ENCODE data around the gene TRDN.
"Not testable (repeated sequence)": the region's sequence is repeated elsewhere in the genome, so short reads cannot be mapped to it uniquely, and the experiment has no call there.

The TRDN gene

GRCh38 chr6:123629258-123629941, 7.3 kb downstream of the TRDN start:
- no peak for DNase-seq

- no peak for DNase-seq
Observed at GRCh38 chr6:123625696-123626095, 11.1 kb downstream of the TRDN start.

DNA sequence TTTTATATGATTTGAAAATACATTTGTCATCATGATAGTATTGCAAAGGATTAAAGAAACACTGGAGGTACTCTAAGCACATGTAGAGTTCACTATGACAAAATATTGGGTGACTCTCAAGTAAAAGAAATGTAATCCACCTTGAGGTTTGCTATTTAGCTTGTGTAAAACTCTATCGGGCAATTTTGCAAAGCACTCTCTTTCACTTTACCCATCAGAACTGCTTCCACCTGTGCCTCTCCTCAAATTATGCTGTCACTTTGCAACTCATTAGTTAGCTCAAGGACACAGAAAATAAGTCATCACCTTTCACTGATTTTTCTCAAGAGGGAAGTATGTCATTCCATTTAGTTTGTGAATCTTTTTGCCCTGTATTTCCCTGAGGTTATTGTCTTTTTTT, 14.0 kb downstream of the TRDN start:
- no peak for DNase-seq

GRCh38 chr6:123619156-123619555, 17.6 kb downstream of the TRDN start:
- no peak for DNase-seq

DNA sequence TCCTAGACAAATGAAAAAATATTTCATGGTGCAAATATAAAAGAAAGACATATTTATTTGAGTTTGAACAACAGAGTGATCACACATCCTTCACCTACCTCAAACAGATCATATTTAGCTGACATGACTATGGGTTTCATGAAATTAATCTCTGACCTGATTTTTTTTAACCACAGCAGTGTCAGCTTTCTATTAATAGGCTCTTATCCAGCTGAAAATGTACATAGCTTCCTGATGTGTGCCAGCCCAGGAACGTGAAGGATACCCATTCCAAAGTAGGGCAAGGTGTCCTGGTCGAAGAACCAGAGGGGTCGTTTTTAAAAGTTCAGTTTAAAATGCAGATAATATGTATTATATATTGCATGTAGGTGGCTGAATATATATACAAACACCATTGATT, 19.8 kb downstream of the TRDN start:
- no peak for DNase-seq

GRCh38 chr6:123616016-123616415, 20.7 kb downstream of the TRDN start:
- DNase-seq: no peak

- DNase-seq: no peak
Observed at GRCh38 chr6:123610779-123611178, 26.0 kb downstream of the TRDN start.

GRCh38 chr6:123604067-123604466, 32.7 kb downstream of the TRDN start:
- no peak for DNase-seq

GRCh38 chr6:123598011-123598410, 38.7 kb downstream of the TRDN start:
- DNase-seq: no peak

DNA sequence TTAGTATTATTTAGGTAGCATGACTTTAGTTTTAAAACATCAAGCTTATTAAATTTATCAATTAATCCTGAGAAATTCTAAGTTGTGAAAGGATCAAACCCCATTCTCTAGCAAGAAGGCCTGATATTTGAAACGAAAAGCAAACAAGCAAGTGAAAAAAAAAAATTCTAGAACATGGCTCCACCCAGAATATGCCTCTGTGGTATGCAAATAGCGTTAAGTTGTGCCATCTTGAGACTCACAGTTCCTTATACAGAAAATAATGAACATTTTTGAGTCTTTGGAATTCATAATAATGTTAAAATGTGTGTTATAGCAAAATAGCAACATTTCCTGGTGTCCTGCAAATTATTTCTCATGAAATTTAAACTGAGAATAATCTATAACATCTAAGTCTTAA, 42.0 kb downstream of the TRDN start:
- no peak for DNase-seq

DNA sequence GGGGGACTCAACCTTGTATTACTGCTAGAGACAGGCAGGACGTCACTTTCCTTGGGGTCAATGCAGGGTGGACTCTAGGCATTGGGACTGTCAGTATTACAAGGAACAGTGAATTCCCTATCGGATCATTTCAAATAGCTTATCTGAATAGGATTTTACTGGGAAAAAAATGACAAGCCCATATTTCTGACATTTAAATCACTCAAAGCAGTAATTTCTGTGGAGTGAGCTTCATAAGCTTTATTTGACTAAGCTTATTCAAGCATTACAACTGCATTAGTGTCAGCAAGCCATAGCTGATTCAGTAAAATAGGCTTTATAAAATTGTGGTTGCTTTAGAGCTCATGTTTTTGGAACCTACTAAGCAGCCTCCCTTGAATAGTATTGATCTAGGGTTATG, 44.3 kb downstream of the TRDN start:
- DNase-seq: no peak

- DNase-seq: no peak
Observed at GRCh38 chr6:123589973-123590372, 46.8 kb downstream of the TRDN start.

- DNase-seq: no peak
Observed at GRCh38 chr6:123589317-123589716, 47.4 kb downstream of the TRDN start.

DNA sequence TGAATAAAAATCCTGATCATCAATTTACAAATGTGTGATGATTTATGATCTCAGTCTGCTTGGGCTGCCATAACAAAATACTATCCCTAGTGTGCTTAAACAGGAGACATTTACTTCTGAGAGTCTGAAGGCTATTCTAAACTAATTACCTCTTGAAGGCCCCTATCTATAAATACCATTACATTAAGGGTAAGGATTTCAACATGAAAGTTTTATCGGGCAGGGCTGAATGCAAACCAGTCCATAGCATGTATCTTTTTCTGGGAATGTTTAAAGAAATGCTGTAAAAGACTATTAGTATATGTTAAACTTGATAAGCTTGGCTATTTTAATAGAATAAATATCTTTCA, 48.2 kb downstream of the TRDN start:
- DNase-seq: no peak

DNA sequence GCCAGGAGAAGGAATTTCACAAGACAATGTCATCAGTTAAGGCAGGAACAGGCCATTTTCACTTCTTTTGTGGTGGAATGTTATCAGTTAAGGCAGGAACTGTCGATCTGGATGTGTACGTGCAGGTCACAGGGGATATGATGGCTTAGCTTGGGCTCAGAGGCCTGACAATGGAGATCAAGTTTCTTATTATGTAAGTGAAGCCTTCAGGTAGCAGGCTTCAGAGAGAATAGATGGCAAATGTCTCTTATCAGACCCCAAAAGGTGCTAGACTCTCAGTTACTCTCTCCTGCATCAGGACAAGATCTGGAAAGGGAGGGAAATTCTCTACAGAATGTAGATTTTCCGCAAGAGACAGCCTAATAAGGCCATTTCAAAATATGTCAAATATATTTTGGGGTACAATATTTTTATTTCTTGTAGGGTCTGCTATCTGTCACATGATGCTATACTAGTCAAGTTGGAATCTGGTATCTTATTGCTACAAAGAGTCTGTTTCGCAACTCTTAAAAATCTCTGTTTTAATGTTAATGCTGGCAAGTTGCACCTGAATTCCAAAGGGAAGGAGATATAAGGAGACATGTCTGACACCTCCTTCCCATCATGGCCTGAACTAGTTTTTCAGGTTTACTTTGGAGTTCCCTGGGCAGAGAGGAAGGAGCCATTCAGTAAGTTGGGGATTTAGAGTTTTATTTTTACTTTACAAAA, 48.8 kb downstream of the TRDN start:
- DNase-seq: no peak

- DNase-seq: not testable (repeated sequence)
Observed at GRCh38 chr6:123587407-123587806, 49.3 kb downstream of the TRDN start.

- DNase-seq: no peak
Observed at GRCh38 chr6:123580331-123580730, 56.4 kb downstream of the TRDN start.

GRCh38 chr6:123575188-123575587, 61.6 kb downstream of the TRDN start:
- DNase-seq: no peak

- DNase-seq: no peak
Observed at GRCh38 chr6:123570813-123571684, 65.7 kb downstream of the TRDN start.

DNA sequence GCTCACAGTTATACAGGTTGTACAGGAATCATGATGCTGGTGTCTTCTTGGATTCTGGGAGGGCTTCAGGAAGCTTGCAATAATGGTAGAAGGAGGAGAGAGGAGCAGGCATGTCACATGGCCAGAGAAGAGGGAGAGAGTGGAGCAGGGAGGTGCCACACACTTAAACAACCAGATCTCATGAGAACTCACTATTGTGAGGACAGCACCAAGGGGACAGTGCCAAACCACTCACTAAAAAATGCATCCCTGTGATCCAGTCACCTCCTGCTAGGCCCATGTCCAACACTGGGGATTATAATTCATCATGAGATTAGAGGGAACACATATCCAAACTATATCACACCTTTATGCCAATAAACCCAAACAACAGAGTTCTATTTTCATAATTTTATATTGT, 67.2 kb downstream of the TRDN start:
- no peak for DNase-seq

DNA sequence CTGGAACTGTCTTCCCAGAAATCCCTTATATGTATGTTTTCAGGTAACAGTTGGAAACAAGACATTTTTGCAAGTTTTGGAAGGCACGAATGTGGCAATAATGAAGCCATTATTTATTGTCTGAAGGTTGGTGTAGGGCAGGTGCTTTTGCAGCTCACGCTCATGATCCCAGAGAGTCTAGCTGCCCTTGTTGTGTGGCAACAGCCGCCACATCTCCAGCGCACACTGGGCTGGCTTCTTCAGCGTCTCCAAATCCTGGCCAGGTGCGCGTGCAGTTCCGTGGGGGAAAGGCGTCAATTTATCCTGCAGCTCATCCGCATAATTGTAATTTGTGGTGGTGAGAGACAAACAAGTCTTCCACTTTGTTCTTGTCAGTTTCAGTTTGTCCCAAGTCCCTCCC, 71.2 kb downstream of the TRDN start:
- DNase-seq: no peak

- no peak for DNase-seq
Observed at GRCh38 chr6:123564361-123564760, 72.4 kb downstream of the TRDN start.

DNA sequence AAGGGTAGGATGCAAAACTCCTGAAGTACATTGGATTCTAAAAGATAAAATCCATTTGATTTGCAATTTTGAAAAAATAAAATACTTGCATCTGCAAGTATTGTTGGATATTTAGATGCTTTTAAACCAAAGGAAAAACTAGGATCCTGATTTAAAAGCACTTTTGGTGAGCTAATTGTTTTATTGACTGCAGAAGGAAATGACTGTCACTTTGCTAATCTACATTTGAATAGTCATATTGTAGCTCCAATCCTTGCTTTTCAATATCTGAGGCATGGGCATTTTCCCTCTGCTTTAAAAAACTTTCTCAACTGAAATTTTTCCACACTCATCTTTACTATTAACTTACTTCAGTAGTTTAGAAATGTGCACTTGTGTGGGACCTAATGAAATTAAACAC, 74.1 kb downstream of the TRDN start:
- no peak for DNase-seq

DNA sequence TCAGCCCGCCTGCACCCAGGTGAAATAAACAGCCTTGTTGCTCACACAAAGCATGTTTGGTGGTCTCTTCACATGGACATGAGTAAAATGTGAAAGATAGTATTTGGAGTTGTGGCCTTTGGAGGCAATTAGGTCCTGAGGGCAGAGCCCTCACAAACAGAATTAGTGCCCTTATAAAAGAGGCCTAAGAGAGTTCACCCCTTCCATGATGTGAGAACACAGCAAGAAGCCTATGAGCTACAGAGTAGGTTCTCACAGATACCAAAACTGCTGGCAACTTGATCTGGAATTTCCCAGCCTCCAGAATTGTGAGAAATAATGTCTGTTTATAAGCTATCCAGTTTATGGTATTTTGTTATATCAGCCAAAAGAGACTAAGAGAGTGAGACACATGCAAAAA, 74.5 kb downstream of the TRDN start:
- no peak for DNase-seq

All from 8988T (cell line).